Astrocyte (in vitro differentiated cells and primary cell): Measurements from ENCODE around the gene DHX8. TPM values are rescaled to one million over a fixed set of nuclear protein-coding genes. Genes with fewer than 3 reads are reported as not detected.
"Not testable (repeated sequence)": the region's sequence is repeated elsewhere in the genome, so short reads cannot be mapped to it uniquely, and the experiment has no call there.

Experiments
- DNase-seq: peaks from one replicate; pipeline ENCODE4 v3.0.0-alpha.2; 2010; ENCODE audit warnings: low read depth
- FAIRE-seq: peaks from 2 replicates; lab custom pipeline; 2011; peaks lifted over from hg19 to GRCh38; lab: Jason Lieb, UNC
- H2AFZ ChIP-seq: 2 replicates; pipeline ENCODE4 v1.6.0; 2012; ENCODE audit warnings: low read depth, low read length, inconsistent platforms
- H3K27ac ChIP-seq: 2 replicates; pipeline ENCODE4 v1.5.1; 2011; ENCODE audit warnings: low read depth, low read length, inconsistent platforms
- H3K27me3 ChIP-seq: 2 replicates; pipeline ENCODE4 v1.6.0; 2011; ENCODE audit warnings: low read length, inconsistent platforms; ENCODE audit not compliant: insufficient read depth
- H3K36me3 ChIP-seq: 2 replicates; pipeline ENCODE4 v1.5.1; 2011; ENCODE audit warnings: low read length, inconsistent platforms; ENCODE audit not compliant: insufficient read depth
- H3K4me1 ChIP-seq: 2 replicates; pipeline ENCODE4 v1.5.1; 2011; ENCODE audit warnings: low read length, inconsistent platforms; ENCODE audit not compliant: insufficient read depth
- H3K4me2 ChIP-seq: 2 replicates; pipeline ENCODE4 v1.6.0; 2012; ENCODE audit warnings: low read length, inconsistent platforms
- H3K4me3 ChIP-seq: 2 replicates; pipeline ENCODE4 v1.5.1; 2011; ENCODE audit warnings: low read depth, mild to moderate bottlenecking, low read length, inconsistent platforms; ENCODE audit not compliant: insufficient read depth
- H3K79me2 ChIP-seq: 2 replicates; pipeline ENCODE4 v1.6.0; 2012; ENCODE audit warnings: mild to moderate bottlenecking, low read length, inconsistent platforms; ENCODE audit not compliant: insufficient read depth
- H3K9ac ChIP-seq: 2 replicates; pipeline ENCODE4 v1.6.0; 2012; ENCODE audit warnings: mild to moderate bottlenecking, low read length, inconsistent platforms
- H3K9me3 ChIP-seq: 2 replicates; pipeline ENCODE4 v1.5.1; 2012; ENCODE audit warnings: low read depth, mild to moderate bottlenecking, low read length, inconsistent platforms; ENCODE audit not compliant: insufficient read depth
- H4K20me1 ChIP-seq: 2 replicates; pipeline ENCODE4 v1.6.0; 2012; ENCODE audit warnings: low read length, inconsistent platforms; ENCODE audit not compliant: insufficient read depth
- H3K27ac Mint-ChIP-seq: one replicate; pipeline ENCODE4 v1.8.0; 2021; ENCODE audit warnings: mild to moderate bottlenecking, mixed read lengths; ENCODE audit not compliant: unreplicated experiment
- H3K27me3 Mint-ChIP-seq: one replicate; pipeline ENCODE4 v1.8.0; 2021; ENCODE audit warnings: low read depth, mixed read lengths; ENCODE audit not compliant: unreplicated experiment
- H3K36me3 Mint-ChIP-seq: one replicate; pipeline ENCODE4 v1.8.0; 2021; ENCODE audit warnings: low read depth, mixed read lengths; ENCODE audit not compliant: unreplicated experiment
- H3K4me1 Mint-ChIP-seq: one replicate; pipeline ENCODE4 v1.8.0; 2021; ENCODE audit warnings: low read depth, mixed read lengths; ENCODE audit not compliant: unreplicated experiment
- H3K4me3 Mint-ChIP-seq: one replicate; pipeline ENCODE4 v1.8.0; 2021; ENCODE audit warnings: mild to moderate bottlenecking, moderate library complexity, mixed read lengths; ENCODE audit not compliant: unreplicated experiment
- H3K9me3 Mint-ChIP-seq: one replicate; pipeline ENCODE4 v1.8.0; 2021; ENCODE audit warnings: mild to moderate bottlenecking, mixed read lengths; ENCODE audit not compliant: unreplicated experiment
- EZH2 ChIP-seq: IDR thresholded peaks from 2 replicates; pipeline ENCODE4 v1.6.1; 2012; ENCODE audit warnings: mild to moderate bottlenecking, low read length, inconsistent platforms; ENCODE audit not compliant: insufficient read depth
- total RNA-seq: library from RNA; stranded (reverse); gene quantifications from 2 replicates; pipeline ENCODE4 v1.2.1, GENCODE V29; 2021
- TF ChIP-seq, protein P1 (sequence below): IDR thresholded peaks from 2 replicates; pipeline ENCODE4 v1.5.1; 2011; ENCODE audit warnings: low read depth, mild to moderate bottlenecking, inconsistent platforms, low read length, moderate library complexity; ENCODE audit not compliant: insufficient read depth

Gene DHX8
- total RNA-seq, 1 donor from 2014 or later, result 48.5 TPM

DNA sequence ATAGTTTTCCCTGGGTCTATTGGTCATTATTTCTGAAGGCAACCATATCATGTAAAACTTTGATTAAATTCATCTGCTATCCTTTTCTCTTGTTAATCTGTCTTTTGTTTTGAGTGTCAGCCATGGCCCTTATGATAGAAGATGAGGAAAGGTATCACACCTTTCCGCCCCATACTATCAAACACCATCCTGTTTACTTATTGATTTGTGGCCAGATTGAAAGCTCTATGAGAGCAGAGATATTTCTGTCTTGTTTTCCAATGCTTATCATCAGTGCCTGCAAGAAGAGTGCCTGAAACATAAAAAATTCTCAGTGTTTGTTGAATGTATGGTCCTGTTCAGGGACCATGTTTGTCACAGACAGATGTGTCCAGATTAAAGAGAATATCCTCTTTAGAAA is 22.6 kb upstream of the DHX8 start:
- Histone ChIP-seq H3K27me3 (no peaks in the 10 kb centered on the region), H4K20me1 (no peaks in the 10 kb centered on the region), H3K4me2 (no peak overlapping the region), H3K4me1 (peaks cover 7% of the 10 kb centered on the region), H3K4me3 (no peak overlapping the region), H3K79me2 (no peaks in the 10 kb centered on the region), H3K27ac (no peak overlapping the region), H3K36me3 (no peaks in the 10 kb centered on the region), H3K9ac (no peak overlapping the region), H3K9me3 (no peaks in the 10 kb centered on the region), H2AFZ (no peak overlapping the region)
- TF ChIP-seq, protein P1, sequence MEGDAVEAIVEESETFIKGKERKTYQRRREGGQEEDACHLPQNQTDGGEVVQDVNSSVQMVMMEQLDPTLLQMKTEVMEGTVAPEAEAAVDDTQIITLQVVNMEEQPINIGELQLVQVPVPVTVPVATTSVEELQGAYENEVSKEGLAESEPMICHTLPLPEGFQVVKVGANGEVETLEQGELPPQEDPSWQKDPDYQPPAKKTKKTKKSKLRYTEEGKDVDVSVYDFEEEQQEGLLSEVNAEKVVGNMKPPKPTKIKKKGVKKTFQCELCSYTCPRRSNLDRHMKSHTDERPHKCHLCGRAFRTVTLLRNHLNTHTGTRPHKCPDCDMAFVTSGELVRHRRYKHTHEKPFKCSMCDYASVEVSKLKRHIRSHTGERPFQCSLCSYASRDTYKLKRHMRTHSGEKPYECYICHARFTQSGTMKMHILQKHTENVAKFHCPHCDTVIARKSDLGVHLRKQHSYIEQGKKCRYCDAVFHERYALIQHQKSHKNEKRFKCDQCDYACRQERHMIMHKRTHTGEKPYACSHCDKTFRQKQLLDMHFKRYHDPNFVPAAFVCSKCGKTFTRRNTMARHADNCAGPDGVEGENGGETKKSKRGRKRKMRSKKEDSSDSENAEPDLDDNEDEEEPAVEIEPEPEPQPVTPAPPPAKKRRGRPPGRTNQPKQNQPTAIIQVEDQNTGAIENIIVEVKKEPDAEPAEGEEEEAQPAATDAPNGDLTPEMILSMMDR, result no peak
- no peak for TF ChIP-seq EZH2
- no peaks in the 10 kb centered on the region for H3K36me3 Mint-ChIP-seq
- DNase-seq, result no peak
- no peaks in the 10 kb centered on the region for H3K9me3 Mint-ChIP-seq
- peaks cover 3% of the 10 kb centered on the region for H3K4me1 Mint-ChIP-seq
- no peak for FAIRE-seq
- no peak overlapping the region for H3K4me3 Mint-ChIP-seq
- peaks cover 18% of the 10 kb centered on the region for H3K27me3 Mint-ChIP-seq
- no peak overlapping the region for H3K27ac Mint-ChIP-seq

DNA sequence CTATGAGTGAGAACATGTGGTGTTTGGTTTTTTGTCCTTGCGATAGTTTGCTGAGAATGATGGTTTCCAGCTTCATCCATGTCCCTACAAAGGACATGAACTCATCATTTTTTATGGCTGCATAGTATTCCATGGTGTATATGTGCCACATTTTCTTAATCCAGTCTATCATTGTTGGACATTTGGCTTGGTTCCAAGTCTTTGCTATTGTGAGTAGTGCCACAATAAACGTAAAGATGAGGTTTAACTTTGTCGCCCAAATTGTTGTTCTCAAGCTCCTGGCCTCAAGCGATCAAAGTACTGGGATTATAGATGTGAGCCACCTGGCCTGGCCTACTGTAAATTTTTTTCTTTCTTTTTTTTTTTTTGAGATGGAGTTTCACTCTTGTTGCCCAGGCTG is 21.2 kb upstream of the DHX8 start:
- H3K9me3 ChIP-seq, H3K4me1 ChIP-seq, H3K36me3 Mint-ChIP-seq, H4K20me1 ChIP-seq, H3K36me3 ChIP-seq, DNase-seq, H3K9me3 Mint-ChIP-seq, H3K27ac Mint-ChIP-seq, H3K9ac ChIP-seq, H2AFZ ChIP-seq, H3K79me2 ChIP-seq, H3K4me3 Mint-ChIP-seq, H3K4me2 ChIP-seq, H3K4me3 ChIP-seq, FAIRE-seq, H3K27me3 ChIP-seq, H3K4me1 Mint-ChIP-seq, H3K27ac ChIP-seq: not testable (repeated sequence)
- peaks cover 20% of the 10 kb centered on the region for H3K27me3 Mint-ChIP-seq

DNA sequence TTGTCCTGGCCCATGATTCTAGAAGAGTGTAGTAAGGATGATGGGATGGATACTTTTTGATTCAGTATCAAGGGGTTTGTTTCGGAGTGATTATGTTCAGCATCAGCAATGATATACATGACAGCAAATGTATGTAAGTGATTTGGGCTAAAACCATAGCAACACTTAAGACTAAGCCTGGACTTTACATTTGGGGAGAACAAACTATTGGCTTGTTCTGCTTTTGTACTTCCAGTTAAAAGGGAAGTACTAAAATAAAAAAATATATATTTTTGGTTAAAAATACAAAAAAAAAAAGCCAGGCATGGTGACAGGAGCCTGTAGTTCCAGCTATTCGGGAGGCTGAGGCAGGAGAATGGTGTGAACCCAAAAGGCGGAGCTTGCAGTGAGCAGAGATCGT is 20.5 kb upstream of the DHX8 start:
- H3K27ac Mint-ChIP-seq, result no peak overlapping the region
- no peaks in the 10 kb centered on the region for H3K36me3 ChIP-seq

More for the DNA sequence above, 20.5 kb upstream of the DHX8 start:
- FAIRE-seq (no peak), DNase-seq (no peak)
- Histone ChIP-seq H3K27me3 (no peaks in the 10 kb centered on the region), H3K4me2 (no peak overlapping the region), H3K4me3 (no peak overlapping the region), H3K9me3 (no peaks in the 10 kb centered on the region), H3K79me2 (no peaks in the 10 kb centered on the region), H2AFZ (no peak overlapping the region), H3K4me1 (peaks cover 7% of the 10 kb centered on the region), H4K20me1 (no peaks in the 10 kb centered on the region), H3K27ac (no peak overlapping the region), H3K9ac (no peak overlapping the region)
- Mint-ChIP-seq H3K36me3 (no peaks in the 10 kb centered on the region), H3K9me3 (peaks cover 5% of the 10 kb centered on the region), H3K27me3 (peaks cover 20% of the 10 kb centered on the region), H3K4me3 (no peak overlapping the region), H3K4me1 (peaks cover 6% of the 10 kb centered on the region)
- TF ChIP-seq, protein P1, result no peak
- no peak for TF ChIP-seq EZH2
